GM18873 (cell line): ENCODE measurements around the gene FCMR.

ENCODE experiments used
- ATAC-seq: cut with Tn5 transposase; IDR thresholded peaks from one replicate; pipeline ENCODE4 v1.9.1; 2021; ENCODE audit warnings: mild to moderate bottlenecking, moderate library complexity, moderate number of reproducible peaks; ENCODE audit not compliant: unreplicated experiment, low FRiP score

Gene FCMR

GRCh38 chr1:206951318-206952100 lies 29.8 kb upstream of the FCMR start:
- no peak for ATAC-seq

- ATAC-seq = no peak
Measured at GRCh38 chr1:206949641-206950040, 27.9 kb upstream of the FCMR start.

GRCh38 chr1:206949208-206949607 lies 27.5 kb upstream of the FCMR start:
- no peak for ATAC-seq

GRCh38 chr1:206947255-206947654 lies 25.5 kb upstream of the FCMR start:
- no peak for ATAC-seq

- no peak for ATAC-seq
Measured at GRCh38 chr1:206946261-206946660, 24.5 kb upstream of the FCMR start, which contains the start of gene PIGR. Gene PIGR (minus strand): TSS chr1:206946466. CDS start chr1:206940531, 5,935 bp downstream.

GRCh38 chr1:206945779-206946178 lies 24.0 kb upstream of the FCMR start:
- no peak for ATAC-seq

- no peak for ATAC-seq
Measured at GRCh38 chr1:206944703-206945102, 23.0 kb upstream of the FCMR start.

- ATAC-seq = no peak
Measured at GRCh38 chr1:206941766-206942418, 20.2 kb upstream of the FCMR start.

- ATAC-seq = no peak
Measured at GRCh38 chr1:206940588-206940936, 18.8 kb upstream of the FCMR start.

GRCh38 chr1:206939841-206940587 lies 18.3 kb upstream of the FCMR start:
- no peak for ATAC-seq

GRCh38 chr1:206939131-206939530 lies 17.4 kb upstream of the FCMR start:
- ATAC-seq = no peak

- no peak for ATAC-seq
Measured at GRCh38 chr1:206937425-206937824, 15.7 kb upstream of the FCMR start.

- ATAC-seq = no peak
Measured at GRCh38 chr1:206935491-206936067, 13.8 kb upstream of the FCMR start.

GRCh38 chr1:206933333-206933945 lies 11.7 kb upstream of the FCMR start:
- no peak for ATAC-seq

- ATAC-seq = no peak
Measured at GRCh38 chr1:206932177-206932576, 10.4 kb upstream of the FCMR start.

GRCh38 chr1:206931709-206932108 lies 10.0 kb upstream of the FCMR start:
- no peak for ATAC-seq

GRCh38 chr1:206930210-206930798 lies 8.6 kb upstream of the FCMR start:
- ATAC-seq = peak; percentile 79

- ATAC-seq = no peak
Measured at GRCh38 chr1:206929524-206929923, 7.8 kb upstream of the FCMR start.

- ATAC-seq = no peak
Measured at GRCh38 chr1:206926286-206926685, 4.5 kb upstream of the FCMR start.

- ATAC-seq = peak; percentile 37
Measured at GRCh38 chr1:206925106-206925736, 3.5 kb upstream of the FCMR start.
